ENCODE results near the gene CUL5. TPM values are rescaled to one million over a fixed set of nuclear protein-coding genes. Genes with fewer than 3 reads are reported as not detected.

CUL5 gene
- total RNA-seq, result 14.3 and 28.6 TPM in 2 replicates

DNA sequence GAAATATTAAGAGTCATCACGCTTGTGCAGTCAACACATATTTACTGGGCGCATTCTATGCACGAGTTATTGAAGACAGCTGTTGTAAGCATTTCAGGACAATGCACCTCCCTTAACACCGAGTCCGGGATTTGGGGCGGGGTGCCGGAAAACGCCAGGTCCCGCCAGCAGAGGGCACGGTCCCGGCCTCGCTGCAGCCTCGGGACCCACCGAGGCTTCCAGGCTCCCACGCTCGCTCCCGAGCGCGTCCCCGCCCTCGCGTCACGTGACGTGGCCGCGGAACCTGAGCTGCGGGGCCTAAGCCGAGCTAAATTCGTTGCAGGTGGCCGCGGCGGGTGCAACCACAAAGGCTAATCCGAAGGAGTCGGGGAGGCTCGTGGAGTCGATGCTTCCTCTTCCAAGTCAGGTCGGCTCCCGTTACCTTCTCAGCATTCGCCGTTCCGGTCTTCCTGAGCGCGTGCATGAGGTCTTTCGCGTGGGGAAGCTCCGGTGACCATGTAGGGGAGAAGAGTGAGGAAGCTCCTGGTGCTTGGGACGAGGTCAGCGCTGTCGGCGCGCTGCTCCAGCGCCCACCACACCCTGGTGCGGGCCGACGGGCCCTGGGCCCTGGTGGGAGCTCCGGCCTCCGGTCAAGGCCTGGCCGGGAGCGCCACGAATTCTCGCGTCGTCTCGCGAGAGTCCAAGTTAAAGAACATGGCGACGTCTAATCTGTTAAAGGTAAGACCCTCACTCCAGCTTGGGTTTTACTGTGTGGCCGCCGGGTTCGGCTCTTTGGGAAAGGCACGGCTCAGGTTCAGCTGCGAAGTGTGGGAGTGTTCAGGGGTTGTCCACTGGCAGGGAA lies at the start of gene CUL5:
TSS of gene CUL5 (plus strand) at position 243 of the 841 bp plus-strand sequence. CDS start at position 694, 451 bp downstream.

DNA sequence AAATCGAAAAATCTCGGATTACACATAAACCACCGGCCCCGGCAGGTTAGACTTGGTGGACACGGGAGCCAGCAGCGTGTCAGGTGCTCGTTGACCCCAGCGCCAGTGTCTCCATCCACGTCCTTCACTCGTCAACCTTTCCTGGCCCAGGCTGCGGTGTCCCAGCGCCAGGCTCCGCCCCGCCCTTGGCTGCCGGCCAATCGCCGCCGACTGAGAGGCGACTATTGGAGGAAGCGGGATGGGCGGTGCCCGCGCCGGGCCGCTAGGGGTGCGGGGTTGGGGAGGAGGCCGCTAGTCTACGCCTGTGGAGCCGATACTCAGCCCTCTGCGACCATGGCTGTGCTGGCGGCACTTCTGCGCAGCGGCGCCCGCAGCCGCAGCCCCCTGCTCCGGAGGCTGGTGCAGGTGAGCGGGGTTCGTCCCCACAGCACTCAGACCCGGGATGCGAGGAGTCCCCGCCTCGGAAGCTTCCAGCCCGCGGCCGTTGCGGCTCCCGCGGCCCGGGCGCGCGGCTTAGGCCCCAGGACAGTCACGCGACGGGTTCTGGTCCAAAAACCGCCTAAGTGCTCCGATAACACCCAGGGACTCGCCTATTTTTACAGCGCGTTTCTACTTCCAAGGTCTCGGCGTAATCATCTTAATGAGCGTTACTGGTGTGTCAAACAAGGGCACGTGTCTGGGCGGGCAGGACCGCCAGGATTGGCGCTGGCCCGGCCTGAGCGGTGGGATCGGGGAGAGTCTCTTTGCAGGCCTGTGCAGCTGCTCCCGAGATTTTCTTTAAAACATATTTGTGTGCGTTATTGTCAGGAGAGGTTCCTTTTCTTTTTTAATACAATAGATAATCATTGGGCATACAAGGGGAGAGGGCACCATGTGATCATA lies 112.8 kb downstream of the CUL5 start, which contains the start of gene ACAT1:
TSS of gene ACAT1 (plus strand) at position 294 of the 882 bp plus-strand sequence. CDS start at position 334, 40 bp downstream.

Other genes starting within 250 kb of the CUL5 start
- gene SLC35F2, start 150.1 kb upstream of the CUL5 start, total RNA-seq, result 4.4 and 10.8 TPM in 2 replicates
- not detected in 2 replicates for gene RAB39A, start 80.5 kb upstream of the CUL5 start, total RNA-seq
- 83.8 and 96.7 TPM in 2 replicates for gene ACAT1, start 112.7 kb downstream of the CUL5 start, total RNA-seq
- 6.8 and 16.1 TPM in 2 replicates for gene NPAT, start 213.7 kb downstream of the CUL5 start, total RNA-seq
- 27.7 and 86.1 TPM in 2 replicates for gene ATM, start 214.2 kb downstream of the CUL5 start, total RNA-seq